Esophagus squamous epithelium (tissue), 5 donors: Measurements from ENCODE around the gene DNAJB13. TPM values are rescaled to one million over a fixed set of nuclear protein-coding genes. Genes with fewer than 3 reads are reported as not detected.

Experiments used
- DNase-seq: peaks from one replicate; lab custom pipeline; 2025; lab: John Stamatoyannopoulos, UW
- H3K27ac ChIP-seq, 4 donors: fragments of 200-600 bp; sonication (generic); one replicate each; pipeline ENCODE4 v1.5.1; 2016 to 2019; ENCODE audit warnings: mild to moderate bottlenecking in 1 of 4
- H3K27me3 ChIP-seq, 4 donors: fragments of 200-600 bp; sonication (generic); 1 replicate in 3 of 4; 2 replicates in 1 of 4; pipeline versions ENCODE4 v1.5.1 to v1.6.0; 2017 to 2021; ENCODE audit warnings: antibody characterized with exemption in 1 of 4
- H3K36me3 ChIP-seq, 3 donors: fragments of 200-600 bp; sonication (generic); one replicate each; pipeline ENCODE4 v1.5.1; 2016 to 2019
- H3K4me1 ChIP-seq, 3 donors: fragments of 200-600 bp; sonication (generic); one replicate each; pipeline ENCODE4 v1.5.1; 2017 to 2019
- H3K4me3 ChIP-seq, 4 donors: fragments of 200-600 bp; sonication (generic); 1 replicate in 3 of 4; 2 replicates in 1 of 4; pipeline ENCODE4 v1.5.1; 2016 to 2019; ENCODE audit warnings: mild to moderate bottlenecking in 2 of 4, moderate library complexity in 1 of 4
- H3K9me3 ChIP-seq, 3 donors: fragments of 200-600 bp; sonication (generic); one replicate each; pipeline ENCODE4 v1.5.1; 2016 to 2019
- POLR2A ChIP-seq, 4 donors: fragments of 450-650 bp; IDR thresholded peaks; one replicate each; pipeline ENCODE4 v1.6.1; 2017; ENCODE audit warnings: antibody characterized with exemption in 4 of 4, mild to moderate bottlenecking in 4 of 4, moderate library complexity in 3 of 4
- WGBS, 2 donors: methylation state at CpG; one replicate each; pipeline ENCODE4 v1.1.5; 2018; 5-methylcytosine and 5-hydroxymethylcytosine counted together
- intact Hi-C: fragments of 100-400 bp; cut with DNase I; formaldehyde crosslinking; loops from one replicate; pipeline ENCODE4 v1.15.0; 2022
- total RNA-seq, 4 donors: library from RNA; depleted of rRNA; stranded (reverse); fragments of >200 nt; gene quantifications; one replicate each; pipeline ENCODE4 v1.1.0, GENCODE V29; 2016
- TF ChIP-seq, protein P1 (sequence below), 6 experiments: fragments of 450-650 bp in 4 of 6; fragments of 200-600 bp in 2 of 6; sonication (generic) in 2 of 6; IDR thresholded peaks; one replicate each; pipeline ENCODE4 v1.5.1; 2016 to 2019; ENCODE audit warnings: antibody characterized with exemption in 6 of 6, mild to moderate bottlenecking in 4 of 6, moderate library complexity in 4 of 6
- donor health status: DM: yes; HTN: yes; CAD: no.

The DNAJB13 gene
- total RNA-seq, 4 donors from 2014 or later = not detected

- H3K4me3 ChIP-seq = no peak overlapping the region
- no peaks in the 10 kb centered on the region for H3K9me3 ChIP-seq
- no peak for DNase-seq
- peaks cover 0 to 7% (median 0%) of the 10 kb centered on the region in 3 donors for H3K4me1 ChIP-seq
- peaks cover 0 to 30% (median 0%) of the 10 kb centered on the region in 3 donors for H3K36me3 ChIP-seq
- TF ChIP-seq, protein P1, sequence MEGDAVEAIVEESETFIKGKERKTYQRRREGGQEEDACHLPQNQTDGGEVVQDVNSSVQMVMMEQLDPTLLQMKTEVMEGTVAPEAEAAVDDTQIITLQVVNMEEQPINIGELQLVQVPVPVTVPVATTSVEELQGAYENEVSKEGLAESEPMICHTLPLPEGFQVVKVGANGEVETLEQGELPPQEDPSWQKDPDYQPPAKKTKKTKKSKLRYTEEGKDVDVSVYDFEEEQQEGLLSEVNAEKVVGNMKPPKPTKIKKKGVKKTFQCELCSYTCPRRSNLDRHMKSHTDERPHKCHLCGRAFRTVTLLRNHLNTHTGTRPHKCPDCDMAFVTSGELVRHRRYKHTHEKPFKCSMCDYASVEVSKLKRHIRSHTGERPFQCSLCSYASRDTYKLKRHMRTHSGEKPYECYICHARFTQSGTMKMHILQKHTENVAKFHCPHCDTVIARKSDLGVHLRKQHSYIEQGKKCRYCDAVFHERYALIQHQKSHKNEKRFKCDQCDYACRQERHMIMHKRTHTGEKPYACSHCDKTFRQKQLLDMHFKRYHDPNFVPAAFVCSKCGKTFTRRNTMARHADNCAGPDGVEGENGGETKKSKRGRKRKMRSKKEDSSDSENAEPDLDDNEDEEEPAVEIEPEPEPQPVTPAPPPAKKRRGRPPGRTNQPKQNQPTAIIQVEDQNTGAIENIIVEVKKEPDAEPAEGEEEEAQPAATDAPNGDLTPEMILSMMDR (IDR thresholded peaks at IDR 0.05) = no peak
- TF ChIP-seq POLR2A (IDR thresholded peaks at IDR 0.05) = no peak
- H3K27ac ChIP-seq = no peak overlapping the region
- intact Hi-C loops = no loop called here
- WGBS, 2 donors = 93 to 97% methylated on average over 10 to 12 of the region's 29 CpGs
- H3K27me3 ChIP-seq = no peaks in the 10 kb centered on the region
Observed at GRCh38 chr11:74005721-74006517, 55.1 kb downstream of the DNAJB13 start.

DNA sequence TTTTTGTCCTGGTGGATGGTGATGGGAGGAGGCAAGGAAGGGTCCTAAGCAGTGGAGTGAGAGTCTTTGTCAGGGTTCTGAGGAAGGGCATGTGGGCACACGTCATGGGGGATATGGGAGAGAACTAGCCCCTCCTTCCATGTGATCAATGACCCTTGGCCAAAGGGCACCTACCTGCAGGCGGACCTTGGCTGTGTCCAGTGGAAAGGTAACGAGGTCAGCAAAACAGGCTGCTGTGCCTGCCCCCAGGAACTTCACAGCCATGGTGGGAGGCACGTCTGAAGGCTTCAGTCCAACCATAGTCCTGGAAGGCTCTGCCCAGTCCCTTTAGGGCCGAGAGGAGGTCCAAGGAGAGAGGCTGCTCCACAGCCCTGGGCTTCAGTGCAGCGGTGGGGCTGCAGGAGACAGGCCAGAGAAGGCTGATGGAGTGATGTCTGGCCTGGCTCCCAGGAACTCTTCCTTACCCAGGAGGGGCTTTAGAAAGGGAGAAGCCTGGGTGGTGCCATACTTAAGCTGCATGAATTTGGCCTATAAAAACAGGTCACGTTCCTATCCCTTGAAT, 56.0 kb downstream of the DNAJB13 start:
- no peak overlapping the region for H3K27ac ChIP-seq
- intact Hi-C loops = no loop called here
- H3K9me3 ChIP-seq = no peaks in the 10 kb centered on the region
- TF ChIP-seq, protein P1 (IDR thresholded peaks at IDR 0.05) = no peak
- H3K36me3 ChIP-seq = peaks cover 0 to 21% (median 0%) of the 10 kb centered on the region in 3 donors
- H3K4me3 ChIP-seq = no peak overlapping the region
- no peak for DNase-seq
- WGBS, 2 donors = 79 to 85% methylated on average over 3 to 4 of the region's 7 CpGs
- H3K4me1 ChIP-seq = peaks cover 0 to 16% (median 0%) of the 10 kb centered on the region in 3 donors
- no peaks in the 10 kb centered on the region for H3K27me3 ChIP-seq

GRCh38 chr11:74007691-74008372, 57.0 kb downstream of the DNAJB13 start:
- Histone ChIP-seq H3K27ac (no peak overlapping the region), H3K27me3 (no peaks in the 10 kb centered on the region), H3K36me3 (peaks cover 0 to 24% (median 0%) of the 10 kb centered on the region in 3 donors), H3K4me3 (no peak overlapping the region), H3K9me3 (no peaks in the 10 kb centered on the region), H3K4me1 (peaks cover 0 to 22% (median 0%) of the 10 kb centered on the region in 3 donors)
- no peak for DNase-seq
- intact Hi-C loops = no loop called here
- 81 to 83% methylated on average over 1 to 5 of the region's 6 CpGs for WGBS, 2 donors
- TF ChIP-seq, protein P1 (IDR thresholded peaks at IDR 0.05) = no peak
- TF ChIP-seq POLR2A (IDR thresholded peaks at IDR 0.05) = no peak

- intact Hi-C loops = no loop called here
- no peak for DNase-seq
- no peak within 1 kb of the TSS for H3K27ac ChIP-seq
- H3K4me3 ChIP-seq = no peak within 1 kb of the TSS
- peaks cover 0 to 24% (median 0%) of the 10 kb centered on the region in 3 donors for H3K36me3 ChIP-seq
- no peak for TF ChIP-seq POLR2A (IDR thresholded peaks at IDR 0.05)
- TF ChIP-seq, protein P1 (IDR thresholded peaks at IDR 0.05) = no peak
- no peaks in the 10 kb centered on the region for H3K9me3 ChIP-seq
- WGBS, 2 donors = 54 to 58% methylated on average over 6 to 7 of the region's 9 CpGs
- H3K4me1 ChIP-seq = peaks cover 0 to 22% (median 0%) of the 10 kb centered on the region in 3 donors
- no peaks in the 10 kb centered on the region for H3K27me3 ChIP-seq
Observed at GRCh38 chr11:74008373-74009229, 57.8 kb downstream of the DNAJB13 start, which contains the start of gene UCP3. UCP3 (minus strand) TSS chr11:74009085; CDS start chr11:74007042, 2,043 bp downstream.
